H1 (cell line): ENCODE results near the gene POGLUT2. TPM values are rescaled to one million over a fixed set of nuclear protein-coding genes. Genes with fewer than 3 reads are reported as not detected.

Experiments used
- CEBPB ChIP-seq: IDR thresholded peaks from 2 replicates; pipeline ENCODE4 v1.6.1; 2012; ENCODE audit warnings: low read depth, low read length
- GTF2F1 ChIP-seq: IDR thresholded peaks from 2 replicates; pipeline ENCODE4 v1.6.1; 2012; ENCODE audit warnings: low read depth, low read length, improper control_type of control experiment, borderline replicate concordance
- RFX5 ChIP-seq: IDR thresholded peaks from 2 replicates; pipeline ENCODE4 v1.6.1; 2011; ENCODE audit warnings: low read depth, low read length, improper control_type of control experiment, borderline replicate concordance
- TAF1 ChIP-seq: IDR thresholded peaks from 2 replicates; pipeline ENCODE4 v1.6.1; 2011; ENCODE audit warnings: mild to moderate bottlenecking, low read depth, low read length
- polyA plus RNA-seq, 7 experiments: library from polyadenylated mRNA; depleted of rRNA in 3 of 7; stranded (reverse) in 5 of 7; unstranded in 2 of 7; fragments of >200 nt in 5 of 7; fragments of 200-250 nt in 2 of 7; gene quantifications; 1 replicate in 5 of 7; 2 replicates in 1 of 7; 4 replicates in 1 of 7; pipeline versions ENCODE4 v1.2.1 to v1.2.3, GENCODE V29; 2011 to 2013; ENCODE audit warnings: missing spikeins in 2 of 7, mixed read lengths in 2 of 7
- total RNA-seq: library from RNA; stranded (reverse); fragmentation: NEBNext Ultra II Directional; extraction: Animal tissue kit (Norgen Biotek cat#: 25700); gene quantifications from 2 replicates; pipeline ENCODE4 v1.2.1, GENCODE V29; 2021

The POGLUT2 gene
- total and polyA plus RNA-seq, 2 of the 8 experiments (the other 6 are each of a cell fraction or from before 2014, with no cell fraction given) = 9.9 to 22.3 TPM

GRCh38 chr13:102817241-102817640 lies 18.5 kb upstream of the POGLUT2 start (continued):
- TF ChIP-seq CEBPB (no peak), TAF1 (no peak), RFX5 (no peak), GTF2F1 (no peak)
- TF ChIP-seq, all 59 proteins: peak for 0
